Measurements from ENCODE around the gene STEAP3.

Gene STEAP3

GRCh38 chr2:119295688-119296375 lies 72.2 kb downstream of the STEAP3 start:
- DNase-seq: no peak

- DNase-seq: no peak
Observed at GRCh38 chr2:119301413-119301812, 77.8 kb downstream of the STEAP3 start.

GRCh38 chr2:119304847-119305246 lies 81.2 kb downstream of the STEAP3 start:
- no peak for DNase-seq

GRCh38 chr2:119305497-119306195 lies 82.0 kb downstream of the STEAP3 start:
- no peak for DNase-seq

- no peak for DNase-seq
Observed at GRCh38 chr2:119306196-119306590, 82.6 kb downstream of the STEAP3 start.

- no peak for DNase-seq
Observed at GRCh38 chr2:119307419-119308140, 83.9 kb downstream of the STEAP3 start.

- DNase-seq: no peak
Observed at GRCh38 chr2:119308793-119309330, 85.2 kb downstream of the STEAP3 start.

GRCh38 chr2:119311371-119311770 lies 87.7 kb downstream of the STEAP3 start:
- DNase-seq: no peak

GRCh38 chr2:119311831-119312230 lies 88.2 kb downstream of the STEAP3 start:
- no peak for DNase-seq
